AG08395 (cell line): ENCODE data around the gene COL4A1.
A peak's percentile ranks its signal among the peaks of the same experiment; 100 is the strongest.

Experiments used
- DNase-seq: peaks from one replicate; pipeline ENCODE4 v3.0.0; 2012; ENCODE audit warnings: mixed read lengths, low spot score

The COL4A1 gene

GRCh38 chr13:110217085-110217484 is 89.9 kb downstream of the COL4A1 start:
- no peak for DNase-seq

GRCh38 chr13:110216398-110217041 is 90.4 kb downstream of the COL4A1 start:
- peak; percentile 66 for DNase-seq

- DNase-seq, result no peak
Measured at GRCh38 chr13:110216006-110216397, 91.0 kb downstream of the COL4A1 start.

GRCh38 chr13:110215606-110216005 is 91.4 kb downstream of the COL4A1 start:
- no peak for DNase-seq

- no peak for DNase-seq
Measured at GRCh38 chr13:110214637-110215036, 92.3 kb downstream of the COL4A1 start.

- DNase-seq, result no peak
Measured at GRCh38 chr13:110213461-110214074, 93.4 kb downstream of the COL4A1 start.

GRCh38 chr13:110212529-110212928 is 94.4 kb downstream of the COL4A1 start:
- no peak for DNase-seq

GRCh38 chr13:110211735-110212134 is 95.2 kb downstream of the COL4A1 start:
- no peak for DNase-seq

- no peak for DNase-seq
Measured at GRCh38 chr13:110211046-110211445, 95.9 kb downstream of the COL4A1 start.

GRCh38 chr13:110210604-110210985 is 96.4 kb downstream of the COL4A1 start:
- DNase-seq, result no peak

GRCh38 chr13:110209950-110210603 is 96.9 kb downstream of the COL4A1 start:
- DNase-seq, result no peak

- DNase-seq, result no peak
Measured at GRCh38 chr13:110208116-110208515, 98.8 kb downstream of the COL4A1 start.

- no peak for DNase-seq
Measured at GRCh38 chr13:110206996-110207395, 100.0 kb downstream of the COL4A1 start.

GRCh38 chr13:110206185-110206584 is 100.8 kb downstream of the COL4A1 start:
- DNase-seq, result no peak

GRCh38 chr13:110201114-110201513 is 105.8 kb downstream of the COL4A1 start:
- DNase-seq, result no peak

GRCh38 chr13:110200276-110200870 is 106.6 kb downstream of the COL4A1 start:
- DNase-seq, result no peak

GRCh38 chr13:110199046-110199831 is 107.7 kb downstream of the COL4A1 start:
- no peak for DNase-seq

- no peak for DNase-seq
Measured at GRCh38 chr13:110197471-110197870, 109.5 kb downstream of the COL4A1 start.

GRCh38 chr13:110197026-110197425 is 109.9 kb downstream of the COL4A1 start:
- DNase-seq, result no peak

GRCh38 chr13:110195547-110196485 is 111.1 kb downstream of the COL4A1 start:
- no peak for DNase-seq

GRCh38 chr13:110194451-110194850 is 112.5 kb downstream of the COL4A1 start:
- no peak for DNase-seq
